Natural killer cell (primary cell): ENCODE measurements around the gene BACH2. TPM values are rescaled to one million over a fixed set of nuclear protein-coding genes. Genes with fewer than 3 reads are reported as not detected.
A peak's percentile ranks its signal among the peaks of the same experiment; 100 is the strongest.
"Not testable (repeated sequence)": the region's sequence is repeated elsewhere in the genome, so short reads cannot be mapped to it uniquely, and the experiment has no call there.

Experiments
- ATAC-seq, 3 donors: fragments of 150-1000 bp in 2 of 3; fragments of 200-7000 bp in 1 of 3; cut with Tn5 transposase; 1 replicate in 1 of 3; 2 replicates in 2 of 3; pipeline ENCODE4 v1.10.0; 2021; ENCODE audit warnings: mild to moderate bottlenecking in 2 of 3, moderate library complexity in 2 of 3
- DNase-seq, 2 donors: peaks; one replicate each; pipeline versions ENCODE4 v3.0.0 to v3.0.0-alpha.2; 2013 to 2021; ENCODE audit warnings: mixed read lengths in 1 of 2
- H3K27ac ChIP-seq: one replicate; pipeline ENCODE4 v1.5.1; 2013; ENCODE audit warnings: mild to moderate bottlenecking, low read length
- H3K27me3 ChIP-seq: one replicate; pipeline ENCODE4 v1.6.1; 2013; ENCODE audit warnings: low read length; ENCODE audit not compliant: control insufficient read depth, insufficient read depth
- H3K36me3 ChIP-seq: one replicate; pipeline ENCODE4 v1.6.1; 2013; ENCODE audit warnings: low read length; ENCODE audit not compliant: control insufficient read depth, insufficient read depth
- H3K4me1 ChIP-seq: one replicate; pipeline ENCODE4 v1.6.1; 2013; ENCODE audit warnings: low read length; ENCODE audit not compliant: control insufficient read depth, insufficient read depth
- H3K4me3 ChIP-seq: one replicate; pipeline ENCODE4 v1.5.1; 2013; ENCODE audit warnings: low read length
- H3K9me3 ChIP-seq: one replicate; pipeline ENCODE4 v1.6.1; 2013; ENCODE audit warnings: low read length; ENCODE audit not compliant: control insufficient read depth, insufficient read depth
- H3K27ac Mint-ChIP-seq, 2 donors: one replicate each; pipeline ENCODE4 v1.8.0; 2022; ENCODE audit warnings: mild to moderate bottlenecking in 2 of 2, mixed read lengths in 2 of 2, moderate library complexity in 1 of 2
- H3K27me3 Mint-ChIP-seq, 2 donors: one replicate each; pipeline ENCODE4 v1.8.0; 2022; ENCODE audit warnings: low read depth in 2 of 2, mixed read lengths in 2 of 2
- H3K36me3 Mint-ChIP-seq: one replicate; pipeline ENCODE4 v1.8.0; 2022; ENCODE audit warnings: mixed read lengths
- H3K4me1 Mint-ChIP-seq, 2 donors: one replicate each; pipeline ENCODE4 v1.8.0; 2022; ENCODE audit warnings: mixed read lengths in 2 of 2
- H3K4me3 Mint-ChIP-seq: one replicate; pipeline ENCODE4 v1.8.0; 2022; ENCODE audit warnings: mild to moderate bottlenecking, moderate library complexity, mixed read lengths
- H3K9me3 Mint-ChIP-seq, 2 donors: one replicate each; pipeline ENCODE4 v1.8.0; 2022; ENCODE audit warnings: mixed read lengths in 2 of 2
- CTCF ChIP-seq: fragments of 200-600 bp; IDR thresholded peaks from one replicate; pipeline ENCODE4 v1.8.0; 2022; ENCODE audit warnings: antibody characterized with exemption
- WGBS: methylation state at CpG from one replicate; pipeline ENCODE4 v1.1.7; 2013; ENCODE audit warnings: missing lambda C conversion rate; ENCODE audit not compliant: insufficient coverage; 5-methylcytosine and 5-hydroxymethylcytosine counted together
- intact Hi-C: fragments of 100-400 bp; cut with micrococcal nuclease; formaldehyde crosslinking; loops from one replicate; pipeline ENCODE4 v1.14.2; 2022
- total RNA-seq, 4 donors: library from RNA; stranded (reverse); fragments of 120-200 nt in 1 of 4; gene quantifications; one replicate each; pipeline versions ENCODE4 v1.2.3 to v1.2.4, GENCODE V29; 2013 to 2022

BACH2 gene
- total RNA-seq, 3 donors from 2014 or later (not counting 1 experiment from before 2014, with no cell fraction given): 32.1 to 37.8 (median 32.7) TPM

- Mint-ChIP-seq H3K4me3 (no peak overlapping the region), H3K36me3 (no peaks in the 10 kb centered on the region), H3K9me3 (no peaks in the 10 kb centered on the region), H3K27ac (no peak overlapping the region), H3K27me3 (no peaks in the 10 kb centered on the region), H3K4me1 (peaks cover 0 to 9% of the 10 kb centered on the region in 2 donors)
- intact Hi-C loops: no loop called here
- H3K9me3 ChIP-seq: no peaks in the 10 kb centered on the region
- ATAC-seq: peak in 1 of 3 donors; percentile 35
- no peak overlapping the region for H3K4me3 ChIP-seq
- peaks cover 17% of the 10 kb centered on the region for H3K4me1 ChIP-seq
- no peak overlapping the region for H3K27ac ChIP-seq
- no peaks in the 10 kb centered on the region for H3K27me3 ChIP-seq
- no peak for TF ChIP-seq CTCF
- H3K36me3 ChIP-seq: no peaks in the 10 kb centered on the region
- WGBS: 71% methylated on average over 3 of the region's 3 CpGs
- DNase-seq: peak in 1 of 2 donors; percentile 64
These were observed 84.4 kb downstream of the BACH2 start for GRCh38 chr6:90212274-90212673.

GRCh38 chr6:90209527-90209926 is 87.1 kb downstream of the BACH2 start:
- Histone ChIP-seq H3K4me3 (no peak overlapping the region), H3K36me3 (no peaks in the 10 kb centered on the region), H3K9me3 (no peaks in the 10 kb centered on the region), H3K27ac (no peak overlapping the region), H3K4me1 (no peaks in the 10 kb centered on the region), H3K27me3 (no peaks in the 10 kb centered on the region)
- no peaks in the 10 kb centered on the region for H3K27me3 Mint-ChIP-seq
- no peak for TF ChIP-seq CTCF
- H3K36me3 Mint-ChIP-seq: no peaks in the 10 kb centered on the region
- ATAC-seq (no peak), DNase-seq (no peak)
- H3K9me3 Mint-ChIP-seq: no peaks in the 10 kb centered on the region
- WGBS: 86% methylated on average over 6 of the region's 6 CpGs
- no peak overlapping the region for H3K4me3 Mint-ChIP-seq
- no peak overlapping the region for H3K27ac Mint-ChIP-seq
- intact Hi-C loops: no loop called here
- no peaks in the 10 kb centered on the region for H3K4me1 Mint-ChIP-seq

- H3K4me1 Mint-ChIP-seq, DNase-seq, H3K27me3 ChIP-seq, H3K9me3 Mint-ChIP-seq, ATAC-seq, H3K27ac ChIP-seq, intact Hi-C loops, H3K36me3 Mint-ChIP-seq, H3K27ac Mint-ChIP-seq, H3K9me3 ChIP-seq, H3K27me3 Mint-ChIP-seq, H3K4me3 Mint-ChIP-seq, H3K4me3 ChIP-seq, H3K4me1 ChIP-seq, H3K36me3 ChIP-seq: not testable (repeated sequence)
- no CpG with 5 or more reads among the region's 2 CpGs for WGBS
These were observed 88.0 kb downstream of the BACH2 start for GRCh38 chr6:90208690-90209089.

GRCh38 chr6:90204327-90205056 is 92.2 kb downstream of the BACH2 start:
- no peaks in the 10 kb centered on the region for H3K27me3 Mint-ChIP-seq
- H3K36me3 Mint-ChIP-seq: no peaks in the 10 kb centered on the region
- no peak for ATAC-seq
- Histone ChIP-seq H3K4me1 (no peaks in the 10 kb centered on the region), H3K4me3 (no peak overlapping the region), H3K27me3 (no peaks in the 10 kb centered on the region), H3K9me3 (no peaks in the 10 kb centered on the region), H3K36me3 (no peaks in the 10 kb centered on the region), H3K27ac (no peak overlapping the region)
- H3K9me3 Mint-ChIP-seq: no peaks in the 10 kb centered on the region
- TF ChIP-seq CTCF: no peak
- peaks cover 6 to 11% of the 10 kb centered on the region in 2 donors for H3K4me1 Mint-ChIP-seq
- WGBS: 94% methylated on average over 5 of the region's 7 CpGs
- intact Hi-C loops: no loop called here
- no peak for DNase-seq
- H3K4me3 Mint-ChIP-seq: no peak overlapping the region
- no peak overlapping the region for H3K27ac Mint-ChIP-seq
